IMR-90 (cell line): ENCODE measurements around the gene PIAS4. TPM values are rescaled to one million over a fixed set of nuclear protein-coding genes. Genes with fewer than 3 reads are reported as not detected.
A peak's percentile ranks its signal among the peaks of the same experiment; 100 is the strongest.

Source experiments
- ATAC-seq: fragments of 200-7000 bp; cut with Tn5 transposase; 2 replicates; pipeline ENCODE4 v1.9.1; 2020; ENCODE audit warnings: low read depth, mild to moderate bottlenecking, moderate library complexity
- BruUV-seq: library from RNA; stranded (reverse); fragments of 400-500 nt; replicated peaks from 2 replicates; lab custom pipeline; 2021; lab: Mats Ljungman, UMichigan
- CTCF ChIA-PET: fragments of 300-600 bp; formaldehyde crosslinking; extraction: SDS; loops from one replicate; lab custom pipeline; 2021; ENCODE audit warnings: antibody characterized with exemption; lab: Yijun Ruan, JAX
- POLR2A ChIA-PET: fragments of 300-600 bp; sonication (Branson Sonifier 250); formaldehyde crosslinking; loops from one replicate; lab custom pipeline; 2022; ENCODE audit warnings: antibody characterized with exemption; ENCODE audit not compliant: unreplicated experiment; lab: Charles Lee
- DNase-seq: peaks from one replicate; pipeline ENCODE4 v3.0.0; 2013
- H2AFZ ChIP-seq: replicated peaks from 2 replicates; pipeline ENCODE3; 2013; ENCODE audit warnings: low read length, mild to moderate bottlenecking; ENCODE audit not compliant: poor library complexity
- H2AK5ac ChIP-seq: 2 replicates; pipeline ENCODE4 v1.6.1; 2013; ENCODE audit warnings: low read depth, low read length, inconsistent platforms
- H2AK9ac ChIP-seq: replicated peaks from 2 replicates; pipeline ENCODE3; 2013; ENCODE audit warnings: mild to moderate bottlenecking, low read depth, low read length, moderate library complexity; ENCODE audit not compliant: poor library complexity
- H2BK120ac ChIP-seq: 2 replicates; pipeline ENCODE4 v1.6.1; 2013; ENCODE audit warnings: low read depth, low read length, inconsistent platforms
- H2BK15ac ChIP-seq: 3 replicates; pipeline ENCODE4 v1.6.1; 2013; ENCODE audit warnings: low read depth, low read length, inconsistent platforms
- H2BK20ac ChIP-seq: 2 replicates; pipeline ENCODE4 v1.6.1; 2013; ENCODE audit warnings: low read depth, mild to moderate bottlenecking, inconsistent platforms, low read length, moderate library complexity
- H2BK5ac ChIP-seq: 2 replicates; pipeline ENCODE4 v1.6.1; 2013; ENCODE audit warnings: mild to moderate bottlenecking, low read depth, low read length, inconsistent platforms; ENCODE audit not compliant: poor library complexity, severe bottlenecking
- H3K14ac ChIP-seq: replicated peaks from 2 replicates; pipeline ENCODE4 v1.6.1; 2013; ENCODE audit warnings: low read depth, low read length, inconsistent platforms
- H3K18ac ChIP-seq: 2 replicates; pipeline ENCODE4 v1.6.1; 2013; ENCODE audit warnings: low read depth, low read length, control low read depth
- H3K23ac ChIP-seq: 2 replicates; pipeline ENCODE4 v1.6.1; 2013; ENCODE audit warnings: low read depth, low read length, inconsistent platforms
- H3K27ac ChIP-seq: 2 replicates; pipeline ENCODE4 v1.5.1; 2013; ENCODE audit warnings: mild to moderate bottlenecking, control low read depth, low read length; ENCODE audit not compliant: insufficient read depth
- H3K27me3 ChIP-seq: 2 replicates; pipeline ENCODE4 v1.6.1; 2013; ENCODE audit warnings: low read length; ENCODE audit not compliant: control insufficient read depth, insufficient read depth
- H3K36me3 ChIP-seq: 2 replicates; pipeline ENCODE4 v1.6.1; 2013; ENCODE audit warnings: low read length, mixed read lengths; ENCODE audit not compliant: control insufficient read depth, insufficient read depth
- H3K4ac ChIP-seq: 2 replicates; pipeline ENCODE4 v1.6.1; 2013; ENCODE audit warnings: low read depth, low read length, inconsistent platforms
- H3K4me1 ChIP-seq: 2 replicates; pipeline ENCODE4 v1.6.1; 2013; ENCODE audit warnings: low read length, mixed read lengths; ENCODE audit not compliant: control insufficient read depth, insufficient read depth
- H3K4me2 ChIP-seq: 2 replicates; pipeline ENCODE4 v1.6.1; 2013; ENCODE audit warnings: low read depth, mild to moderate bottlenecking, control low read depth, low read length, moderate library complexity
- H3K4me3 ChIP-seq: 2 replicates; pipeline ENCODE4 v1.5.1; 2013; ENCODE audit warnings: low read depth, mild to moderate bottlenecking, control low read depth, low read length, moderate library complexity; ENCODE audit not compliant: insufficient read depth
- H3K56ac ChIP-seq: 2 replicates; pipeline ENCODE4 v1.6.1; 2013; ENCODE audit warnings: low read length, inconsistent platforms; ENCODE audit not compliant: insufficient read depth; ENCODE audit errors: extremely low read depth
- H3K79me1 ChIP-seq, 2 experiments: 2 replicates each; pipeline ENCODE4 v1.6.1; 2013; ENCODE audit warnings: low read length in 2 of 2, inconsistent platforms in 1 of 2, low read depth in 1 of 2
- H3K9ac ChIP-seq: 2 replicates; pipeline ENCODE4 v1.6.1; 2013; ENCODE audit warnings: low read depth, low read length, control low read depth
- H3K9me1 ChIP-seq: 2 replicates; pipeline ENCODE4 v1.6.1; 2013; ENCODE audit warnings: low read length, inconsistent platforms; ENCODE audit not compliant: insufficient read depth
- H3K9me3 ChIP-seq: 2 replicates; pipeline ENCODE4 v1.6.1; 2013; ENCODE audit warnings: low read length; ENCODE audit not compliant: control insufficient read depth, insufficient read depth
- H4K20me1 ChIP-seq: 2 replicates; pipeline ENCODE4 v1.6.1; 2013; ENCODE audit warnings: low read length, inconsistent platforms; ENCODE audit not compliant: insufficient read depth
- H4K5ac ChIP-seq: 2 replicates; pipeline ENCODE4 v1.6.1; 2013; ENCODE audit warnings: mild to moderate bottlenecking, low read depth, low read length, control low read depth
- H4K8ac ChIP-seq, 2 experiments: 2 replicates each; pipeline ENCODE4 v1.6.1; 2013; ENCODE audit warnings: low read depth in 2 of 2, low read length in 2 of 2, control low read depth in 1 of 2, inconsistent platforms in 1 of 2
- H4K91ac ChIP-seq: 2 replicates; pipeline ENCODE4 v1.6.1; 2013; ENCODE audit warnings: low read depth, low read length, inconsistent platforms; ENCODE audit not compliant: insufficient read depth
- BHLHE40 ChIP-seq: fragments of 150-350 bp; IDR thresholded peaks from 2 replicates; pipeline ENCODE4 v1.6.1; 2016; ENCODE audit warnings: mild to moderate bottlenecking, low read depth, low read length
- CEBPB ChIP-seq: IDR thresholded peaks from 2 replicates; pipeline ENCODE4 v1.6.1; 2012; ENCODE audit warnings: low read depth, low read length, improper control_type of control experiment
- CHD1 ChIP-seq: IDR thresholded peaks from 2 replicates; pipeline ENCODE4 v1.6.1; 2012; ENCODE audit warnings: low read depth, low read length, improper control_type of control experiment
- FOS ChIP-seq: fragments of 150-350 bp; IDR thresholded peaks from 2 replicates; pipeline ENCODE4 v1.6.1; 2016; ENCODE audit warnings: low read depth, low read length
- MAZ ChIP-seq: IDR thresholded peaks from 2 replicates; pipeline ENCODE4 v1.6.1; 2012; ENCODE audit warnings: low read depth, mild to moderate bottlenecking, low read length, improper control_type of control experiment, moderate library complexity, borderline replicate concordance
- MXI1 ChIP-seq: IDR thresholded peaks from 2 replicates; pipeline ENCODE4 v1.6.1; 2012; ENCODE audit warnings: low read depth, mild to moderate bottlenecking, low read length, moderate library complexity, borderline replicate concordance
- NFE2L2 ChIP-seq: fragments of 150-350 bp; IDR thresholded peaks from 2 replicates; pipeline ENCODE4 v1.6.1; 2016; ENCODE audit warnings: low read depth, mild to moderate bottlenecking, low read length
- RAD21 ChIP-seq: IDR thresholded peaks from 2 replicates; pipeline ENCODE4 v1.6.1; 2012; ENCODE audit warnings: low read length, improper control_type of control experiment
- RCOR1 ChIP-seq: IDR thresholded peaks from 2 replicates; pipeline ENCODE4 v1.6.1; 2012; ENCODE audit warnings: mild to moderate bottlenecking, low read length, improper control_type of control experiment; ENCODE audit not compliant: insufficient replicate concordance
- SMC3 ChIP-seq: fragments of 150-350 bp; IDR thresholded peaks from 2 replicates; pipeline ENCODE4 v1.6.1; 2016; ENCODE audit warnings: low read depth, mild to moderate bottlenecking, antibody characterized with exemption, low read length, moderate library complexity
- WGBS, 2 experiments: methylation state at CpG; one replicate each; pipeline versions ENCODE4 v1.1.5 to v1.1.7; 2013; ENCODE audit warnings: missing lambda C conversion rate in 2 of 2; ENCODE audit not compliant: insufficient read length in 1 of 2; ENCODE audit errors: extremely low coverage in 2 of 2; 5-methylcytosine and 5-hydroxymethylcytosine counted together
- dilution Hi-C: fragments of 300-500 bp; cut with HindIII; formaldehyde crosslinking; loops from one replicate; pipeline ENCODE4 v1.14.3; 2018; ENCODE audit warnings: low sequenced_read_pairs; ENCODE audit not compliant: unreplicated experiment
- in situ Hi-C: fragments of 300-500 bp; cut with MboI; formaldehyde crosslinking; loops from 3 replicates; pipeline ENCODE4 v1.14.3; 2019; ENCODE audit warnings: low sequenced_read_pairs, inconsistent platforms, mixed read lengths
- intact Hi-C: fragments of 100-400 bp; cut with micrococcal nuclease; formaldehyde crosslinking; loops from 2 replicates; pipeline ENCODE4 v1.10.0; 2022
- polyA plus RNA-seq, 3 experiments: library from polyadenylated mRNA; depleted of rRNA; stranded (reverse); fragments of >200 nt; gene quantifications; 2 replicates each; pipeline ENCODE4 v1.2.3, GENCODE V29; 2012; ENCODE audit warnings: low replicate concordance in 1 of 3
- total RNA-seq: library from RNA; depleted of rRNA; stranded (reverse); fragments of >200 nt; gene quantifications from 2 replicates; pipeline ENCODE4 v1.2.3, GENCODE V29; 2012
- TF ChIP-seq, protein P1 (sequence below): fragments of 150-350 bp; IDR thresholded peaks from 2 replicates; pipeline ENCODE4 v1.6.1; 2016; ENCODE audit warnings: low read depth, mild to moderate bottlenecking, low read length, moderate library complexity, borderline replicate concordance
- TF ChIP-seq, protein P2 (sequence below): fragments of 150-350 bp; IDR thresholded peaks from 2 replicates; pipeline ENCODE4 v1.6.1; 2017; ENCODE audit warnings: mild to moderate bottlenecking, antibody characterized with exemption, low read length, low read depth

PIAS4 gene
- total and polyA plus RNA-seq, 2 of the 4 experiments (the other 2 are of a cell fraction): 12.1 to 13.6 TPM

DNA sequence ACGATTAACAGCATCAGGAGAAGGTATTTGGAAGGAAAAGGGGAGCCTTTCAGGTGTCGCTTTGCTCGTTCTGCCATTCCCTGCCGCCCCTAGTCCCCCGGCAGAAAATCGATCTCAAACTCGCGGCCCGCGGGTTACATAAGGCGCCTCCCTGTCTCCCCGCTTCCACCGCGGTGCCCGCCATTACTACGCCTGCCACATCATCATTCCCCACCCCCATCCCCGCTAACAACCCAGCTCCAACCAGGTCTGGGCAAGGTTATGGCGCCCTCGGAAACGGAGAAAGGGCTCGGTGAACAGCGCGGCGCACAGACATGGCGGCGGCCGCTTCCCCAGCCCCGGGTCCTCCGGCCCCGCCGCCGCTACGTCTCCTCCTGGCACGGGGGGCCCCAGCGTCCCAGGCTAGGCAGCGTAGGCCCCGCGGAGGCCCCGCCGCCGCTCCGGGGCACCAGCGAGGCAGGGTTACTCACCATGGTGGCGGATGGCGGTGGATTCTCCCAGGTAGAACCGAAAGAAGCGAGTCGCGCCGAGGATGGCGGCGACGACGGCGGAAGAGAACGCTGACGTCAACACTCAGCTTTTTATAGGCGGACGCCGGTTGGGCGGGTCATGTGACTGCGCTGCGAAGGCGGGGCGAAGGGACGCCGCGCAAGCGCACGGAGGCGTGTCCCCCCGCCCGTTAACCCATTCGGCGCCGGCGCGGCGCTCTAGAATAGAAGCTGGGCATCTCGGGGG is 22.5 kb upstream of the PIAS4 start, which contains the start of gene EEF2:
TSS of gene EEF2 (minus strand) at position 556 of the 735 bp plus-strand sequence. CDS start at position 473, 83 bp downstream.
- Histone ChIP-seq H3K27me3 (no peaks in the 10 kb centered on the region), H3K14ac (peak within 1 kb of the TSS; percentile 98), H3K4me2 (peak within 1 kb of the TSS; percentile 94), H4K91ac (peak within 1 kb of the TSS; percentile 83), H2AK9ac (peak within 1 kb of the TSS; percentile 99), H4K8ac (peak within 1 kb of the TSS; percentile 69 to 88; a peak in 3 of 4 replicates), H3K56ac (peak within 1 kb of the TSS; percentile 76), H2BK15ac (peak within 1 kb of the TSS; percentile 46; the same call in 1 of the 3 replicates), H2BK120ac (0 out of 2 replicates have a peak within 1 kb of the TSS, but pooled peaks have one; percentile 35), H3K4me1 (peaks cover 13% of the 10 kb centered on the region), H3K9me1 (0 out of 2 replicates have a peak, but pooled peaks cover 3% of the 10 kb centered on the region), H3K4me3 (peak within 1 kb of the TSS; percentile 79), H4K5ac (peak within 1 kb of the TSS; percentile 40; the same call in 1 of the 2 replicates), H2BK20ac (peak within 1 kb of the TSS; percentile 52; the same call in 1 of the 2 replicates), H3K27ac (peak within 1 kb of the TSS; percentile 93), H2AK5ac (peak within 1 kb of the TSS; percentile 98), H3K18ac (peak within 1 kb of the TSS; percentile 29), H3K23ac (peak within 1 kb of the TSS; percentile 98), H3K9ac (peak within 1 kb of the TSS; percentile 98), H2BK5ac (peak within 1 kb of the TSS; percentile 90), H3K4ac (peak within 1 kb of the TSS; percentile 96), H4K20me1 (peaks cover 52% of the 10 kb centered on the region), H2AFZ (peak within 1 kb of the TSS; percentile 88), H3K36me3 (peaks cover 45% of the 10 kb centered on the region), H3K79me1 (peaks cover 5 to 55% of the 10 kb centered on the region in 2 experiments; a peak in 3 of 4 replicates), H3K9me3 (no peaks in the 10 kb centered on the region)
- dilution Hi-C loops (no loop called here), in situ Hi-C loops (loop anchor here (5.0 kb wide), 1 partner anchor 222 kb away; no protein-coding TSS in a partner anchor), intact Hi-C loops (no loop called here)
- DNase-seq: peak; percentile 87
- ChIA-PET CTCF (interaction anchor here (0.6 to 1.5 kb wide), 4 partner anchors 16 to 260 kb away, joined by 3 to 6 read pairs (median 4); no protein-coding TSS in a partner anchor), POLR2A (interaction anchor here (0.5 to 1.4 kb wide), 9 partner anchors 10 to 210 kb away, joined by 3 to 10 read pairs (median 4); partner anchors contain the start of gene DAPK3)
- ATAC-seq: peak; percentile 46
- TSS peak; percentile 23 for BruUV-seq
- 1% methylated on average over 57 of the region's 80 CpGs; no CpG with 5 or more reads in 1 of the 2 experiments for WGBS, 2 experiments
- no peak for TF ChIP-seq NFE2L2
- no peak for TF ChIP-seq RAD21
- TF ChIP-seq CEBPB: no peak
- TF ChIP-seq BHLHE40: no peak
- TF ChIP-seq CHD1: peak; percentile 95
- TF ChIP-seq MAZ: peak; percentile 94; the same call in 1 of the 2 replicates
- TF ChIP-seq, protein P1, sequence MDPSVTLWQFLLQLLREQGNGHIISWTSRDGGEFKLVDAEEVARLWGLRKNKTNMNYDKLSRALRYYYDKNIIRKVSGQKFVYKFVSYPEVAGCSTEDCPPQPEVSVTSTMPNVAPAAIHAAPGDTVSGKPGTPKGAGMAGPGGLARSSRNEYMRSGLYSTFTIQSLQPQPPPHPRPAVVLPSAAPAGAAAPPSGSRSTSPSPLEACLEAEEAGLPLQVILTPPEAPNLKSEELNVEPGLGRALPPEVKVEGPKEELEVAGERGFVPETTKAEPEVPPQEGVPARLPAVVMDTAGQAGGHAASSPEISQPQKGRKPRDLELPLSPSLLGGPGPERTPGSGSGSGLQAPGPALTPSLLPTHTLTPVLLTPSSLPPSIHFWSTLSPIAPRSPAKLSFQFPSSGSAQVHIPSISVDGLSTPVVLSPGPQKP: no peak
- TF ChIP-seq, protein P2, sequence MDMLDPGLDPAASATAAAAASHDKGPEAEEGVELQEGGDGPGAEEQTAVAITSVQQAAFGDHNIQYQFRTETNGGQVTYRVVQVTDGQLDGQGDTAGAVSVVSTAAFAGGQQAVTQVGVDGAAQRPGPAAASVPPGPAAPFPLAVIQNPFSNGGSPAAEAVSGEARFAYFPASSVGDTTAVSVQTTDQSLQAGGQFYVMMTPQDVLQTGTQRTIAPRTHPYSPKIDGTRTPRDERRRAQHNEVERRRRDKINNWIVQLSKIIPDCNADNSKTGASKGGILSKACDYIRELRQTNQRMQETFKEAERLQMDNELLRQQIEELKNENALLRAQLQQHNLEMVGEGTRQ: peak; percentile 98
- TF ChIP-seq RCOR1: no peak
- no peak; the same call in 1 of the 2 replicates for TF ChIP-seq MXI1
- TF ChIP-seq FOS: peak; percentile 40; the same call in 1 of the 2 replicates
- no peak for TF ChIP-seq SMC3
